Measurements from ENCODE around the gene PRRX1. TPM values are rescaled to one million over a fixed set of nuclear protein-coding genes. Genes with fewer than 3 reads are reported as not detected.

The PRRX1 gene
- total RNA-seq, 5 donors from 2014 or later (not counting 1 experiment from before 2014, with no cell fraction given), result 0.07 to 0.50 (median 0.41) TPM; not detected in 2

DNA sequence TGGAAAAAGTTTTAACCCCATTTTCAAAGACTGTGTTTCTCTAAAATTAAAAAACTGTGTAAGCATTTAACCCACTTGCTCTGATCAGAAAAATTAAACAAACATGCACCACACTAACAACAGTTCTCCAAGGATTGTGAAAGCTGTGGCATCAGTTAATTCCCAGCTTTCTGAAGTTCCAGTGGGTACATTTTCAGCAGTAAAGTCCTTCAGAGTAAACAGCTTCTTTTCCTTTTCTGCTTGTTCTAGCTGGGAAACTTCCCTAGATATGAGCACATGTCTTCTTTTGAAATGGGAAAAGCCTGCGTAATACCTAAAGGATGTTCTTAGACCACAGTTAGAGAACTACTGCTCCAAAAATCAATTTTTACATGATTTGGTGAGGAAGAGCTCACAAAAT is 11.1 kb downstream of the PRRX1 start:
- H3K4me3 Mint-ChIP-seq, result no peak overlapping the region
- peaks cover 6 to 9% of the 10 kb centered on the region in 2 experiments for H3K27me3 ChIP-seq (replicated peaks in 1 of 2; ENCODE audit: control insufficient read depth in 2 of 2, extremely low read depth in 1 of 2, insufficient read depth in 2 of 2, low read length in 1 of 2)

DNA sequence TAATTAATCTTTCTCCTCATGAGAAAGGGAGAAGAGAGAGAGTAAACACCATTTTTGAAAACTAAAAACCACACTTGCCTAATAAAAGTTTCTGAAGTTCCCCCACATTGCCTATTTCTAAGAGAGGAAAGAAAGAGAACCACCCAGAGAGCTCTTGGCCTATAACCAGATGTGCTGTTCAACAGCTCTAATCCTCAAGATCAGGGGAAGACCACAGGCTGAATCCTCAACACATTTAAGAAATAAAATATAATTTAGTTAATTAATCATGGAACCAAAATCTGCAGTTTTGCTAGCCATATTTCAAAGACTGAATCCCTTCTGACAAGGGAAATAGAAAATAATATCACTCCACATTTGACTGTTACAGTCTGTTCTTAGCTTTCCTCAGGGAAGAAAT is 11.9 kb downstream of the PRRX1 start:
- Histone ChIP-seq H3K4me1 (ENCODE audit: control insufficient read depth in 1 of 2, extremely low read depth in 1 of 2, insufficient read depth in 2 of 2, low read length in 2 of 2) (no peaks in the 10 kb centered on the region), H3K9me3 (peaks cover 2% of the 10 kb centered on the region), H3K36me3 (ENCODE audit: control insufficient read depth in 2 of 2, extremely low read depth in 1 of 2, insufficient read depth in 1 of 2, low read length in 1 of 2) (no peaks in the 10 kb centered on the region), H3K27ac (ENCODE audit: low read length) (no peak overlapping the region), H3K4me3 (ENCODE audit: control insufficient read depth in 1 of 2, extremely low read depth in 1 of 2, low read length in 1 of 2) (no peak overlapping the region), H3K27me3 (replicated peaks in 1 of 2; ENCODE audit: control insufficient read depth in 2 of 2, extremely low read depth in 1 of 2, insufficient read depth in 2 of 2, low read length in 1 of 2) (peaks cover 6 to 9% of the 10 kb centered on the region in 2 experiments)
- CTCF ChIA-PET, result interaction anchor here in 1 of 2 donors (0.7 kb wide), 1 partner anchor 1719 kb away, joined by 3 read pairs; no protein-coding TSS in a partner anchor
- no peak overlapping the region for H3K4me3 Mint-ChIP-seq
- H3K36me3 Mint-ChIP-seq, result no peaks in the 10 kb centered on the region
- POLR2A ChIA-PET, result no interaction called here
- ATAC-seq (replicated peaks in 1 of 4) (no peak), DNase-seq (no peak)
- H3K27ac Mint-ChIP-seq, result no peak overlapping the region
- H3K4me1 Mint-ChIP-seq, result peaks cover 0 to 3% (median 0%) of the 10 kb centered on the region in 3 donors
- H3K27me3 Mint-ChIP-seq, result peaks cover 44 to 50% of the 10 kb centered on the region in 2 donors
- H3K9me3 Mint-ChIP-seq, result no peaks in the 10 kb centered on the region

More for the DNA sequence above, 11.1 kb downstream of the PRRX1 start:
- no peak overlapping the region for H3K27ac ChIP-seq (ENCODE audit: low read length)
- H3K27me3 Mint-ChIP-seq, result peaks cover 52 to 57% of the 10 kb centered on the region in 2 donors
- CTCF ChIA-PET, result no interaction called here
- POLR2A ChIA-PET, result interaction anchor here in 1 of 2 donors (0.6 kb wide), 1 partner anchor 441 kb away, joined by 3 read pairs; no protein-coding TSS in a partner anchor
- H3K9me3 ChIP-seq, result no peaks in the 10 kb centered on the region
- ATAC-seq (replicated peaks in 1 of 4) (no peak), DNase-seq (no peak)
- H3K4me1 Mint-ChIP-seq, result peaks cover 0 to 3% (median 0%) of the 10 kb centered on the region in 3 donors
- H3K36me3 Mint-ChIP-seq, result no peaks in the 10 kb centered on the region
- H3K4me3 ChIP-seq (ENCODE audit: control insufficient read depth in 1 of 2, extremely low read depth in 1 of 2, low read length in 1 of 2), result no peak overlapping the region
- H3K36me3 ChIP-seq (ENCODE audit: control insufficient read depth in 2 of 2, extremely low read depth in 1 of 2, insufficient read depth in 1 of 2, low read length in 1 of 2), result no peaks in the 10 kb centered on the region
- WGBS (ENCODE audit: insufficient coverage), result no CpG with 5 or more reads among the region's 1 CpG
- no peak overlapping the region for H3K27ac Mint-ChIP-seq
- H3K9me3 Mint-ChIP-seq, result no peaks in the 10 kb centered on the region
- no peaks in the 10 kb centered on the region for H3K4me1 ChIP-seq (ENCODE audit: control insufficient read depth in 1 of 2, extremely low read depth in 1 of 2, insufficient read depth in 2 of 2, low read length in 2 of 2)

DNA sequence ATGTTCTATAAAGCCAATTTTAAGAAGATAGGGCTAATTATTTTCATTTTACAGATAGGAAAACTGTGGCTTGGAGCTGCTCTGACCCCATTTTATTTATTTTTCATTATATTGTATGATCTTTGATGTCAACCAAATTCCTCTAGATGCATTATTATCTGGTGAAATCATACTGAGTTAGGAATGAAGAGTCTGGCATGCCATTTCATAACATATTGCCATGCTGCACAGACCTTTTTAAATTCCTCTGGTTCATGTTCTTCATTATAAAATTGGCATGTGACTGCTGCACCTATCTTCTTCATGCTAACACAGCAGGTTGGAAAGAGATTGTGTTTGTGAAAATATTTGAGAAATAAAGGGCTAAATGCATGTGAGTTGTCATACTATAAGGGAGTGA is 12.7 kb downstream of the PRRX1 start:
- Histone ChIP-seq H3K4me1 (ENCODE audit: control insufficient read depth in 1 of 2, extremely low read depth in 1 of 2, insufficient read depth in 2 of 2, low read length in 2 of 2) (no peaks in the 10 kb centered on the region), H3K36me3 (ENCODE audit: control insufficient read depth in 2 of 2, extremely low read depth in 1 of 2, insufficient read depth in 1 of 2, low read length in 1 of 2) (no peaks in the 10 kb centered on the region), H3K27me3 (replicated peaks in 1 of 2; ENCODE audit: control insufficient read depth in 2 of 2, extremely low read depth in 1 of 2, insufficient read depth in 2 of 2, low read length in 1 of 2) (peaks cover 3 to 6% of the 10 kb centered on the region in 2 experiments), H3K9me3 (peaks cover 2% of the 10 kb centered on the region), H3K4me3 (ENCODE audit: control insufficient read depth in 1 of 2, extremely low read depth in 1 of 2, low read length in 1 of 2) (no peak overlapping the region), H3K27ac (ENCODE audit: low read length) (no peak overlapping the region)
- no peak overlapping the region for H3K4me3 Mint-ChIP-seq
- CTCF ChIA-PET, result interaction anchor here in 1 of 2 donors (0.6 kb wide), 1 partner anchor 82 kb away, joined by 4 read pairs; no protein-coding TSS in a partner anchor
- H3K27ac Mint-ChIP-seq, result no peak overlapping the region
- H3K4me1 Mint-ChIP-seq, result no peaks in the 10 kb centered on the region
- peaks cover 40 to 42% of the 10 kb centered on the region in 2 donors for H3K27me3 Mint-ChIP-seq
- POLR2A ChIA-PET, result no interaction called here
- H3K9me3 Mint-ChIP-seq, result no peaks in the 10 kb centered on the region
- no peak for DNase-seq
- no peak for ATAC-seq (replicated peaks in 1 of 4)
- no peaks in the 10 kb centered on the region for H3K36me3 Mint-ChIP-seq

DNA sequence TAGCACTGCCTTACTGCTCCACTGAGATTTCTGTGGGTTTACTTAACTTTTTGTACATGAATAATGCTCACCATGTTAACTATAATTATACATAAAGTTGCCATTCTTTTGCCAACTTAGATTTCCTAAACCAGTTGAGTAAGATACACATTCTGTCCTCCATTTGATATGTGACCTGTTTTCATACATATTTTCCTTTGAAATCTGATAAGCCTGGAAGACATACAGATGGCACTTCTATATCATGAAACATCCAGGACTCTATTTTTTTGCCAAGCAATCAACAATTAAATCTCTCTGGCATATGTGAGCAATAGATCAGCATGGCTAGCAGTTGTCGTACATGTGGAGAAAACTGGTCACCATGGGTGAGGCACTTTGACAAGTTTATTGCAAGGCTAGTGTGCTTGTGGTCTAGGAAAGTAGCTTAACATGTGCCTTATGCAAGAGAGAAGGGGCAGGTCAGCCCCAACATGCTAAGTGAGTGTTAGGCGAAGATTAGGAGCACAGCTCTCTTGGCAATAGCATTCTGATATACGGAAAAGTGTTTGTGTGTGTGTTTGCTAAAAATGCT is 14.2 kb downstream of the PRRX1 start:
- DNase-seq, result no peak
- no peak overlapping the region for H3K4me3 ChIP-seq (ENCODE audit: control insufficient read depth in 1 of 2, extremely low read depth in 1 of 2, low read length in 1 of 2)
- POLR2A ChIA-PET, result no interaction called here
- no peaks in the 10 kb centered on the region for H3K36me3 ChIP-seq (ENCODE audit: control insufficient read depth in 2 of 2, extremely low read depth in 1 of 2, insufficient read depth in 1 of 2, low read length in 1 of 2)
- CTCF ChIA-PET, result no interaction called here
- no peak for ATAC-seq (replicated peaks in 1 of 4)
- Mint-ChIP-seq H3K9me3 (no peaks in the 10 kb centered on the region), H3K36me3 (no peaks in the 10 kb centered on the region), H3K4me1 (no peaks in the 10 kb centered on the region), H3K27me3 (peaks cover 32 to 38% of the 10 kb centered on the region in 2 donors), H3K27ac (no peak overlapping the region), H3K4me3 (no peak overlapping the region)
- no peaks in the 10 kb centered on the region for H3K4me1 ChIP-seq (ENCODE audit: control insufficient read depth in 1 of 2, extremely low read depth in 1 of 2, insufficient read depth in 2 of 2, low read length in 2 of 2)
- H3K27me3 ChIP-seq (replicated peaks in 1 of 2; ENCODE audit: control insufficient read depth in 2 of 2, extremely low read depth in 1 of 2, insufficient read depth in 2 of 2, low read length in 1 of 2), result peaks cover 0 to 9% of the 10 kb centered on the region in 2 experiments
- H3K27ac ChIP-seq (ENCODE audit: low read length), result no peak overlapping the region
- WGBS (ENCODE audit: insufficient coverage), result 78% methylated on average over 3 of the region's 3 CpGs
- peaks cover 2% of the 10 kb centered on the region for H3K9me3 ChIP-seq

DNA sequence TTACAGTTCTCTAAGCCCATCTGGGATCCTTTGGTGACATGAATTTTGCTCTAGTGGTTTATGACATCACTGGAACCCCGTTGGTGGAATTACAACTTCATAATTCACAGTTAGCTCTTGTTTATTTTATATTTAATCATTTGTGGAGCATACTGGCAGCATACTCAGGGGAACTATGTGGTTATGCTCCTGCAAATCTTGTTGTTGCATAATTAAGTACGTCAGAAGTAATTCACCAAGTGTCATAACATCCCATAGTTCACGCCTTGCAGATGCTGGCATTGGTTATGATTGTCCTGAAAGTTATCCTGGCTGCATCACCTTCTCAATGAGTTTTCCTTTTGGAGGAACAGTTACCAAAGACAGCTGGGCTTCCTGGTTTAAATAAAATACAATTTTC is 16.5 kb downstream of the PRRX1 start:
- Mint-ChIP-seq H3K4me3 (no peak overlapping the region), H3K36me3 (no peaks in the 10 kb centered on the region), H3K9me3 (no peaks in the 10 kb centered on the region), H3K4me1 (no peaks in the 10 kb centered on the region), H3K27me3 (peaks cover 22 to 28% of the 10 kb centered on the region in 2 donors), H3K27ac (no peak overlapping the region)
- Histone ChIP-seq H3K27ac (ENCODE audit: low read length) (no peak overlapping the region), H3K4me1 (ENCODE audit: control insufficient read depth in 1 of 2, extremely low read depth in 1 of 2, insufficient read depth in 2 of 2, low read length in 2 of 2) (no peaks in the 10 kb centered on the region), H3K4me3 (ENCODE audit: control insufficient read depth in 1 of 2, extremely low read depth in 1 of 2, low read length in 1 of 2) (no peak overlapping the region), H3K9me3 (peaks cover 2% of the 10 kb centered on the region), H3K36me3 (ENCODE audit: control insufficient read depth in 2 of 2, extremely low read depth in 1 of 2, insufficient read depth in 1 of 2, low read length in 1 of 2) (no peaks in the 10 kb centered on the region), H3K27me3 (replicated peaks in 1 of 2; ENCODE audit: control insufficient read depth in 2 of 2, extremely low read depth in 1 of 2, insufficient read depth in 2 of 2, low read length in 1 of 2) (peaks cover 2 to 3% of the 10 kb centered on the region in 2 experiments)
- no peak for ATAC-seq (replicated peaks in 1 of 4)
- no CpG with 5 or more reads among the region's 3 CpGs for WGBS (ENCODE audit: insufficient coverage)
- POLR2A ChIA-PET, result interaction anchor here in 1 of 2 donors (0.6 kb wide), 1 partner anchor 38 kb away, joined by 5 read pairs; no protein-coding TSS in a partner anchor
- DNase-seq, result no peak
- CTCF ChIA-PET, result no interaction called here

DNA sequence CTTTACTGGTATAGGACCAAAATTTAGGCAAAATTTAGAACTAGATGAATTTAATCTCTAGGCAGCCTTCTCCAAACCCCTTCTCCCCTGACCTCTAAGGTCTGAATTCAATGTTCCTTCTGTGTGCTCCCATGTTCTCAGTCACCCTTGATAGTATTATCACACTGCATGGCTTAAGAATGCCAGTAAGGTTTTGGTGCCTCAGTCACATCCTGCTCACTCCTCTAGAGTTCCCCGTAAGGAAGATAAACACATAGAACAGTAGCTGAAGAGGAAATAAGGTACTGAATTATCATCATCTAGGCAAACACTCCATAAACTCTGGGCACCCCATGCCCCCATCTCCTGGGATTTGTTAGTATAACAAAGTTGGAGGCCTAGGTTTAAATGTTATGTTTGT is 18.2 kb downstream of the PRRX1 start:
- ATAC-seq (replicated peaks in 1 of 4) (no peak), DNase-seq (no peak)
- H3K36me3 Mint-ChIP-seq, result no peaks in the 10 kb centered on the region
- Histone ChIP-seq H3K27me3 (replicated peaks in 1 of 2; ENCODE audit: control insufficient read depth in 2 of 2, extremely low read depth in 1 of 2, insufficient read depth in 2 of 2, low read length in 1 of 2) (peaks cover 2 to 3% of the 10 kb centered on the region in 2 experiments), H3K9me3 (peaks cover 2% of the 10 kb centered on the region), H3K36me3 (ENCODE audit: control insufficient read depth in 2 of 2, extremely low read depth in 1 of 2, insufficient read depth in 1 of 2, low read length in 1 of 2) (no peaks in the 10 kb centered on the region), H3K4me1 (ENCODE audit: control insufficient read depth in 1 of 2, extremely low read depth in 1 of 2, insufficient read depth in 2 of 2, low read length in 2 of 2) (no peaks in the 10 kb centered on the region), H3K4me3 (ENCODE audit: control insufficient read depth in 1 of 2, extremely low read depth in 1 of 2, low read length in 1 of 2) (no peak overlapping the region), H3K27ac (ENCODE audit: low read length) (no peak overlapping the region)
- H3K27ac Mint-ChIP-seq, result no peak overlapping the region
- CTCF ChIA-PET, result no interaction called here
- WGBS (ENCODE audit: insufficient coverage), result no CpG with 5 or more reads among the region's 1 CpG
- peaks cover 24 to 43% of the 10 kb centered on the region in 2 donors for H3K27me3 Mint-ChIP-seq
- no peaks in the 10 kb centered on the region for H3K4me1 Mint-ChIP-seq
- no peak overlapping the region for H3K4me3 Mint-ChIP-seq
- POLR2A ChIA-PET, result no interaction called here
- no peaks in the 10 kb centered on the region for H3K9me3 Mint-ChIP-seq
